ENCODE data around the gene TBC1D16. TPM values are rescaled to one million over a fixed set of nuclear protein-coding genes. Genes with fewer than 3 reads are reported as not detected.

Gene TBC1D16
- total RNA-seq, 1 experiment from 2014 or later, result 8.9 TPM

DNA sequence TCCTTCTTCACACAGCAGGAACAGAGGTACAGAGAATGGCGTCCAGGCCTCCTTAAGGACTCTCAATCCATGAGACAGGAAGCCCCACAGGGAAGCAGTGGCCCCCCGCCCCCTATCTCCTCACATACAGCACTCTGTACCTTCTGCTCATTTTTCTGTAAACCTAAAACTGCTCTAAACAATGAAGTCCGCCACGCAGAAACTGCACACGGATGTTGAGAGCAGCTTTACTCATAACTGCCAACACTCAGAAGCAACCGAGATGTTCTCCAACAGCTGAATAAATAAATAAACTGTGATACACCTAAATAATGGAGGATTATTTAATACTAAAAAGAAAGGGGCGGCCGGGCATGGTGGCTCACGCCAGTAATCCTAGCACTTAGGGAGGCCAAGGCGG is 9.9 kb downstream of the TBC1D16 start:
- no peak for DNase-seq (ENCODE audit: low read depth)

DNA sequence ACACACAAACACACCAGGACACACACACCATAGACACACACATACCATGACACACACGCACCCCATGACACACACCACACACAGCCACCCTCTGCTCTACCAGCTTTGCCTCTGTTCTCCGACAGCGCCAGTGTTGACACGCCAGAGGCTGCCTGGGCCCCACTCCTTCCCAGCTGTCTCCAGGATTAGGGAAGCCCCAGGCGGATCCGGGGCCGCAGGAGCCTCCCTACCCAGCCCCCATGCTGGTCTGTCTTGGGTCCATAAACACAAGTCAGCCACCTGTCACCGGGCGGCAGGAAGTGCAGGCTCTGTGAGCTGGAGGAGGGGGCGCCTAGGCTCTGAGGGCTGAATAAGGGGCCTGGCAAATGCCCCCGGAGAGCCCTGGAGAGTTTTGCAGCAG is 10.5 kb downstream of the TBC1D16 start:
- no peak for DNase-seq (ENCODE audit: low read depth)

DNA sequence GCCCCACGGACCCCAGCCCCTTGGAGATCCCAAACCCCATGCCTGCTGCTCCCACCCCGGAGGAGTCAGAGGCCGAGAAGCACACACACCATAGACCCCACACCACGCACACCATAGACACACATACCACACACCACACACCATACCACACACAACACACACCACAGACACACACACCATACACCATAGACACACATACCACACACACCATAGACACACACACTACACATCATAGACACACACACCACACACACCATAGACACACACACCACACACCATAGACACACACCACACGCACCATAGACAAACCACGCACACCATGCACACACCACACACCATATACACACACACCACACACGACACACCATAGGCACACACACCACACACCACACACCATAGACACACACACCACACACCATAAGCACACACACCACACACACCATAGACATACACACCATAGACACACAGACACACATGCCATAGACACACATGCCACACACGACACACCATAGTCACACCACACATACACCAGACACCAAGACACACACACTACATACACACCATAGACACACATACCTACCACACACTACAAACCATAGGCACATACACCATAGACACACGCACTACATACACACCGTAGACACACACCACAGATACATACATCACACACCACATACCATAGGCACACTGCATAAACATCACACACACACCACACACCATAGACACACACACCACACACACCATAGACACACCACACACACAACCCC is 11.3 kb downstream of the TBC1D16 start:
- peak; percentile 3 for DNase-seq (ENCODE audit: low read depth)

- DNase-seq (ENCODE audit: low read depth), result no peak
Measured at GRCh38 chr17:80023481-80024205, 12.0 kb downstream of the TBC1D16 start.

DNA sequence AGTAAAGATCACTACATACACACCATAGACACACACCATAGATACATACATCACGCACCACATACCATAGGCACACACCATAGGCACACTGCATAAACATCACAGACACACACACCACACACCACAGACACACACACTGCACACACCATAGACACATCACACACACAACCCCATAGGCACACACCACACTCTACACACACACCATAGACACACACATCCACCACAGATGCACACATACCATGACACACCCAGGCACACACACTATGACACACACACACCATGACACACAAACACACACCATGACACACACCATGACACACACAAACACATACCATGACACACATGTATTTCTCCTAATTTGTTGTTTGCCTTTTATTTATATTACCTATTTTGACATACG is 14.1 kb downstream of the TBC1D16 start:
- DNase-seq (ENCODE audit: low read depth), result no peak

- no peak for DNase-seq (ENCODE audit: low read depth)
Measured at GRCh38 chr17:80018917-80019651, 16.6 kb downstream of the TBC1D16 start.

GRCh38 chr17:80017226-80018010 is 18.3 kb downstream of the TBC1D16 start:
- DNase-seq (ENCODE audit: low read depth), result no peak

DNA sequence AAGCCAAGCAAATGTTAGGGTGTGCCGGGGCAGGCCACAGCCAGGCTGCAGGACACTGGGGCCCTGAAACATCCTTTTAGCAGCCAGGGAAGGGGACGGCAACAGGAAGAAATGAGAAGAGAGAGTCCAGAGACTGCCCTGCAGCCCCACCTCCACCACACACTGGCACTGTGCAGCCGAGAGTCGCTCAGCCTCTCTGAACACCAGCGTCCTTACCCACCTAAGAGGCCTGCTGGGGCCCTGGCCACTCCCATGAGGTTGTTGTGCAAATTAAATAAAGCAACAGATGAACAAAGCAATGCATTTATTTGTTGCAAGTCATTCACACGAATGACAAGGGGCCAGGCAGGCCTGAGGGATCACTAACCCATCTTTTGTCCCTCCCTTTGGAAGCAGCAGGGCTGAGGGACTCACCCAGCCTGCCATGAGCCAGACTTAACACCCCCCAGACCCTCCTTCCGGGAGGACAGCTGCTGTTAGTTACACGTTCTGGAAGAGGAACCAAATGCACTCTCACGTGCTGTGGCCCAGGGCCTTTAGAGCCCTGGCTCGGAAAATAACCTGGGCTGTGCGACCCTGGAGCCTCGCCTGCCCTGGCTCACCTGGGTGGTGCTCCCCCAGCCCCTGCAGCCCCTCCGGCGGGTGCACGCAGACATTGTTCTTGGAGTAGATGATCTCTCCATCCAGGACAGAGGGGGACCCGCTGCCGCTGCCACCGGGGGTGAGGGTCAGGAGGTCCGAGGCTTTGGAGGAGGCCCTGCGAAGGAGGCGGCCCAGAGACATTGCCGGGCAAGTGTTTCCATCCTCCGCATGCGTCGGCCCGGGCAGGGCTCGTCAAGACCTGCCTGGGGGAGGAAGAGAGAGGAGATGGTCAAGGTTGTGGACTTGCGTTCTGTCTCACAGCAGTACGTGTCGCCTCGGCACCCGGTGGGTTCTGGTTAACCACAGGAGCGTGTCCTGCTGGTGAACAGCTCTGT is 22.6 kb downstream of the TBC1D16 start:
- no peak for DNase-seq (ENCODE audit: low read depth)

DNA sequence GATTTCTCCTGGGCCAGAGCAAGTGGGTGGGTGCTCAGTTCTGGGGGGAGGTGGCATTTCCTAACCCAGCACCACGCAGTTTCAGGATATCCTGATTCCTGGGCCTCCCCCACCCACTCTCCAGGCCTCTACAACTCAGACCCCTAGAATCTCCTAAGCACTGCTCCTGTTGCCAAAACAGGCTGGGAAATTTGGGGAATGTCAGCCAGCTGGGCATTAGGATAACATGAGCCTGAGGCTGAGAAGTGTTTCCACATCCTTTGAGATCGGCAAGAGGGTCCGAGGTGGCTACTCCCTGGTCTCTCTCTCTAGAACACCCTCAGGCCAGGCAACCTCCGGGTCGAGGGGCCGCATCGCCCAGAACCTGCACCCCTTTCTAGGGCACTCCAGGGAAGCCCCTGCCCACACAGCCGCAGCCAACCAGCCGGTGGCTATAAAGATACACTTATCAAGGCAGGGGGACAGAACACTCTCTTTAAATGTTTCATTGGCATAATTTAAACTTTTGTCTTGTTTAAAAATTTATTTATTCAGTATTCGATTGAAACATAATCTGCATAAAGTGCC is 23.6 kb downstream of the TBC1D16 start:
- no peak for DNase-seq (ENCODE audit: low read depth)

DNA sequence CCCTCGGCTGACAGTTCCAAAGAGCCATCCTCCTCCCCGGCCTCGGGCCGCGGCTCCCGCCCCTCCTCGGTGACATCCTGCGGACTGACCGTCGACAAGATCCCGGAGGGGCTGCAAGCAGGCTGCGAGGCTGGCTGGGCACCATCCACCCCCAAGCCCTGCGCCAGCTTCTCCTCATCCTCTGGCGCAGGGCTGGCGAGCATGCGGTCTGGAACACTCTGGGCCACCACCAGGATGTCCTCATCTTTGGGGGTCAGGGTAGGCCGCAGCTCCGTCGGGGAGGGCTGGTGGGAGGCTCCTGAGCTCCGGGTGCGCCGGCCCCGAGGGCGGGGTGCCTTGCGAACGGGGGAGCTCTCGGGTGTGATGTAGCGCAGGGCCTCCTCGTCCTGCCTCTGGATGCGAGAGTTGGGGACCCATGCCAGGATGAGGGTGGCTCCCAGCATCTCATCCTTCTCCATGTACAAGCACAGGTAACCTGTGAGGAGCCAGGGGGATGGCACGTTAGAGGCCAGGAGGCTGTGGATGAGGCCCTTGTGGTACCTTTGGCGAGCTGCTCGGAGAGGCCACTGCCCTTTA is 25.3 kb downstream of the TBC1D16 start:
- no peak for DNase-seq (ENCODE audit: low read depth)

GRCh38 chr17:80009391-80010282 is 26.0 kb downstream of the TBC1D16 start:
- no peak for DNase-seq (ENCODE audit: low read depth)

GRCh38 chr17:80008848-80009247 is 26.8 kb downstream of the TBC1D16 start:
- no peak for DNase-seq (ENCODE audit: low read depth)

DNA sequence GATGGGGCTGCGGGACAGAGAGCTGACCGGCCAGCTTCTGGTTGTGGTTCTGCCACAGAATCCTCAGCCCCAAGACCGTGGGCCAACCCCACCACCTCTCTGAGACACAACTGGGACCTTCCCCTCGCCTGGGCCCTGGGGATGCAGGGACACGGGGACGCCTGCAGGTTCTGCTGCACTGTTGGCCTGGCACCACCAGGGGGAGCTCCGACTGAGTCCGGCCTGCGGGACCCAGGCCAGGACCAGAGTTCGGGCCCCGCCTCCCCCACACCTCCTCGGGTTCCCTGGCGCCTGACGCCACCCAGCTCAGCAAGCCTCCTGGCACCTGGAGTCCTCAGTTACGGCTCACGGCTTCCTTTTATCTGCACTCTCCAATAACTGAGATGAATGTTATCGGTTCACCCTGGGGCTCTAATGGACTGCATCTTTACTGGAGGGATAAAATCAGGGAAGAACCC is 27.3 kb downstream of the TBC1D16 start:
- peak; percentile 42 for DNase-seq (ENCODE audit: low read depth)

DNA sequence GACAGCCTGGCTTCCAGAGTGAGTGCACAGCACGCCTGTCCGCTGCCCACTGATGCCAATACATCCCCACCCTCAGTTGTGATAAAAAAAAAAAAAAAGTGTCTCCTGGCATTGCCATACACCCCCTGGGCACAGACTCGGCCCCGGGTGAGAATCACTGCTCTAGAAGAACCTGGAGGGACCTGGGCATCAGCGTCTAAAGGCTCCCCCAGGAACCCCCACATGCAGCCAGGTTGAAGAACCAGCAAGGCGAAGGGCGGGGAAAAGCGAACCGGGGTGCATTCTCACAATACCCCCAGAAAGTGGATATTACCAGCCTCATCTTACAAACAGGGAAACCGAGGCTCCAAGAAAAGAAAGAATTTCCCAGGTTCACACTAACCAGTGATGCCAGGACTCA is 27.7 kb downstream of the TBC1D16 start:
- DNase-seq (ENCODE audit: low read depth), result no peak

GRCh38 chr17:80006811-80007752 is 28.6 kb downstream of the TBC1D16 start:
- no peak for DNase-seq (ENCODE audit: low read depth)

GRCh38 chr17:80006339-80006720 is 29.3 kb downstream of the TBC1D16 start:
- no peak for DNase-seq (ENCODE audit: low read depth)

Measured in RPMI7951 (cell line).